A673 (cell line): ENCODE measurements around the gene RABGAP1L. TPM values are rescaled to one million over a fixed set of nuclear protein-coding genes. Genes with fewer than 3 reads are reported as not detected.

Source experiments
- BruUV-seq: library from RNA; stranded (reverse); fragments of 400-500 nt; replicated peaks from 2 replicates; lab custom pipeline; 2021; lab: Mats Ljungman, UMichigan
- CTCF ChIA-PET: fragments of 300-600 bp; sonication (Branson Sonifier 250); formaldehyde crosslinking; loops from one replicate; lab custom pipeline; 2022; ENCODE audit warnings: antibody characterized with exemption; lab: Charles Lee
- POLR2A ChIA-PET: fragments of 300-600 bp; sonication (Branson Sonifier 250); formaldehyde crosslinking; loops from one replicate; lab custom pipeline; 2022; ENCODE audit warnings: antibody characterized with exemption; ENCODE audit not compliant: low non-redundant PET; lab: Charles Lee
- DNase-seq: peaks from one replicate; pipeline ENCODE4 v3.0.0-alpha.2; 2015; ENCODE audit warnings: low spot score
- H3K27ac ChIP-seq: fragments of 200-600 bp; sonication (generic); 2 replicates; pipeline ENCODE4 v1.5.1; 2016; ENCODE audit warnings: mixed run types, low read depth, mild to moderate bottlenecking, mixed read lengths, antibody characterized with exemption, low read length; ENCODE audit not compliant: poor library complexity, severe bottlenecking
- H3K27me3 ChIP-seq: fragments of 200-600 bp; sonication (generic); replicated peaks from 2 replicates; pipeline ENCODE4 v1.6.1; 2017; ENCODE audit warnings: mixed run types, low read depth, mild to moderate bottlenecking, mixed read lengths, antibody characterized with exemption, low read length; ENCODE audit not compliant: insufficient read depth, poor library complexity
- H3K36me3 ChIP-seq: fragments of 200-600 bp; sonication (generic); 2 replicates; pipeline ENCODE4 v1.6.1; 2016; ENCODE audit warnings: mixed run types, mild to moderate bottlenecking, mixed read lengths, antibody characterized with exemption, low read length; ENCODE audit not compliant: insufficient read depth, poor library complexity, severe bottlenecking
- H3K4me1 ChIP-seq: fragments of 200-600 bp; sonication (generic); 2 replicates; pipeline ENCODE4 v1.6.1; 2017; ENCODE audit warnings: mixed run types, mild to moderate bottlenecking, mixed read lengths, antibody characterized with exemption, low read length; ENCODE audit not compliant: insufficient read depth, poor library complexity, severe bottlenecking
- H3K4me3 ChIP-seq: fragments of 200-600 bp; sonication (generic); 2 replicates; pipeline ENCODE4 v1.5.1; 2016; ENCODE audit warnings: low read depth, mixed run types, mild to moderate bottlenecking, mixed read lengths, low read length; ENCODE audit not compliant: poor library complexity, severe bottlenecking
- H3K9me3 ChIP-seq: fragments of 200-600 bp; sonication (generic); 2 replicates; pipeline ENCODE4 v1.6.1; 2016; ENCODE audit warnings: mixed run types, low read depth, mild to moderate bottlenecking, mixed read lengths, antibody characterized with exemption, low read length; ENCODE audit not compliant: poor library complexity, severe bottlenecking
- EZH2 ChIP-seq: fragments of 200-600 bp; sonication (generic); IDR thresholded peaks from 2 replicates; pipeline ENCODE4 v1.6.1; 2017; ENCODE audit warnings: borderline replicate concordance, low read depth, mild to moderate bottlenecking, mixed read lengths, antibody characterized with exemption, low read length; ENCODE audit not compliant: poor library complexity, severe bottlenecking
- intact Hi-C: fragments of 100-400 bp; cut with micrococcal nuclease; formaldehyde crosslinking; loops from one replicate; pipeline ENCODE4 v1.10.0; 2022; ENCODE audit not compliant: unreplicated experiment
- total RNA-seq: library from RNA; stranded (reverse); gene quantifications from 2 replicates; pipeline ENCODE4 v1.2.3, GENCODE V29; 2021
- TF ChIP-seq, protein P1 (sequence below): fragments of 300-800, 200-600 bp; sonication (generic); conservative IDR thresholded peaks from 2 replicates; pipeline ENCODE4 v1.5.1; 2017; ENCODE audit warnings: low read depth, mild to moderate bottlenecking, antibody characterized with exemption, low read length, moderate library complexity, mixed read lengths

Gene RABGAP1L
- total RNA-seq, 1 experiment from 2014 or later: 19.3 TPM

DNA sequence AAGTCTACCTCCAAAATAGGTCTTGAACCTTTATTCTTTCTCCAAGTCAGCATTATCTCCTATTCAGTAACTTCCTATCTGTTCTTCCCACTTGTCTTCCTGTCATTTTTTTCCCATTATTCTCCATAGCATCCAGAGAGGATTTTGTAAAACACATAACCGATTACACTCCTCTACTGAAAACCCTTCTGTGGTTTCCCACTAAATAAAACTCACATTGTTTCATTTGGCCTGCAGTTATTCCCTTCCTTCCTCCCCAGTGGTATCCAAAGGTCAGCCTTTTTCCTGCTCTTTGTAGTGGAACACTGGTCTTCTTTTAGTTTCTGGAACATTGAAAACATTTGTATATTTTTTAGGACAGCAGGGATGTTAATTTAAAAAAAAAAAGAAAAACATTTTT, 554.5 kb downstream of the RABGAP1L start:
- no peaks in the 10 kb centered on the region for H3K4me1 ChIP-seq
- no peaks in the 10 kb centered on the region for H3K36me3 ChIP-seq
- BruUV-seq: no TSS peak
- CTCF ChIA-PET: no interaction called here
- TF ChIP-seq EZH2: no peak
- TF ChIP-seq, protein P1, sequence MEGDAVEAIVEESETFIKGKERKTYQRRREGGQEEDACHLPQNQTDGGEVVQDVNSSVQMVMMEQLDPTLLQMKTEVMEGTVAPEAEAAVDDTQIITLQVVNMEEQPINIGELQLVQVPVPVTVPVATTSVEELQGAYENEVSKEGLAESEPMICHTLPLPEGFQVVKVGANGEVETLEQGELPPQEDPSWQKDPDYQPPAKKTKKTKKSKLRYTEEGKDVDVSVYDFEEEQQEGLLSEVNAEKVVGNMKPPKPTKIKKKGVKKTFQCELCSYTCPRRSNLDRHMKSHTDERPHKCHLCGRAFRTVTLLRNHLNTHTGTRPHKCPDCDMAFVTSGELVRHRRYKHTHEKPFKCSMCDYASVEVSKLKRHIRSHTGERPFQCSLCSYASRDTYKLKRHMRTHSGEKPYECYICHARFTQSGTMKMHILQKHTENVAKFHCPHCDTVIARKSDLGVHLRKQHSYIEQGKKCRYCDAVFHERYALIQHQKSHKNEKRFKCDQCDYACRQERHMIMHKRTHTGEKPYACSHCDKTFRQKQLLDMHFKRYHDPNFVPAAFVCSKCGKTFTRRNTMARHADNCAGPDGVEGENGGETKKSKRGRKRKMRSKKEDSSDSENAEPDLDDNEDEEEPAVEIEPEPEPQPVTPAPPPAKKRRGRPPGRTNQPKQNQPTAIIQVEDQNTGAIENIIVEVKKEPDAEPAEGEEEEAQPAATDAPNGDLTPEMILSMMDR: no peak
- intact Hi-C loops: no loop called here
- DNase-seq: no peak
- no peak overlapping the region for H3K4me3 ChIP-seq
- H3K9me3 ChIP-seq: no peaks in the 10 kb centered on the region
- no peaks in the 10 kb centered on the region for H3K27me3 ChIP-seq
- H3K27ac ChIP-seq: no peak overlapping the region
- POLR2A ChIA-PET: no interaction called here

DNA sequence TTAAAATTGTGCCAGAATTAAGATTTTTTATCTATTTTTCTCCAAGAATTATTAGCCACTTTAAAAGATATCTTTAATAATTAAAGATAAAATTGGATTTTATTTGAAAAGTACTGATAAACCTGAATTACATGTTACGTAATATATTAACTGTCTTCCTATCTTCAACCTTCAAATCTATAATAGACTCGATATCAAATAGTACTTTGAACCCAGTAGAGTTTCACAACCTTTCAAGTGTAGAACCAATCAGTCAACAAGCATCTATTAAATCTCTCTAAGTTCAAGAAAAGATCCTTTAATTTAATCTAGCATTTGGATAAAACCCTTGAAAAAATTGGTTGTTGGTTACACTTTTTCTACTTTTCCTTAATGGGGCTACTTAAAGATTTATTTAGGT, 559.9 kb downstream of the RABGAP1L start:
- Histone ChIP-seq H3K27me3 (no peaks in the 10 kb centered on the region), H3K27ac (no peak overlapping the region), H3K9me3 (no peaks in the 10 kb centered on the region), H3K4me1 (no peaks in the 10 kb centered on the region), H3K36me3 (no peaks in the 10 kb centered on the region), H3K4me3 (no peak overlapping the region)
- POLR2A ChIA-PET: no interaction called here
- no TSS peak for BruUV-seq
- TF ChIP-seq, protein P1: no peak
- no peak for TF ChIP-seq EZH2
- CTCF ChIA-PET: no interaction called here
- no peak for DNase-seq
- intact Hi-C loops: no loop called here

DNA sequence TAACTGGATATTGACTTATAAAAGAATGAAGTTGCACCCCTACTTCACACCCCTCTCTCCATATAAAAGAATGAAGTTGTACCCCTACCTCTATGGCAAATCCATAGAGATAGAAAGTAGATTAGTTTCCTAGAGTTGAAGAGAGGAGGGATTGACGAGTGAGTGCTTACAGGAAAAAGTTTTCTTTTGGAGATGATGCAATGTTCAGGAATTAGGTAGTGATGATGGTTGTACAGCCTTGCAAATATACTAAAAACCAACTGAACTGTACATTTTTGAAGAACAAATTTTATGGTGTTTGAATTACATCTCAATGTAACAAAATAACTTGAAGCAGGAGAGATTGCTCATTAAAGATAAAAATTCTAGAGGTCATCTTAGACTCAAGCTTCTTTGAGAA, 561.3 kb downstream of the RABGAP1L start:
- ChIA-PET CTCF (no interaction called here), POLR2A (no interaction called here)
- Histone ChIP-seq H3K4me3 (no peak overlapping the region), H3K36me3 (no peaks in the 10 kb centered on the region), H3K27me3 (no peaks in the 10 kb centered on the region), H3K27ac (no peak overlapping the region), H3K4me1 (no peaks in the 10 kb centered on the region), H3K9me3 (no peaks in the 10 kb centered on the region)
- no TSS peak for BruUV-seq
- TF ChIP-seq, protein P1: no peak
- no peak for TF ChIP-seq EZH2
- no peak for DNase-seq
- intact Hi-C loops: no loop called here
